Subcutaneous adipose tissue (tissue), 4 donors: ENCODE results near the gene TMEM200B. TPM values are rescaled to one million over a fixed set of nuclear protein-coding genes. Genes with fewer than 3 reads are reported as not detected.

Experiments
- total RNA-seq, 4 donors: library from RNA; depleted of rRNA; stranded (reverse); fragments of >200 nt; gene quantifications; one replicate each; pipeline ENCODE4 v1.1.0, GENCODE V29; 2016
- TF ChIP-seq, protein P1 (sequence below): fragments of 450-650 bp; IDR thresholded peaks from one replicate; pipeline ENCODE4 v1.5.1; 2016; ENCODE audit warnings: low read depth, mild to moderate bottlenecking, control low read depth, antibody characterized with exemption, moderate library complexity

The TMEM200B gene
- total RNA-seq, 4 donors from 2014 or later: 6.7 to 35.0 (median 23.6) TPM

DNA sequence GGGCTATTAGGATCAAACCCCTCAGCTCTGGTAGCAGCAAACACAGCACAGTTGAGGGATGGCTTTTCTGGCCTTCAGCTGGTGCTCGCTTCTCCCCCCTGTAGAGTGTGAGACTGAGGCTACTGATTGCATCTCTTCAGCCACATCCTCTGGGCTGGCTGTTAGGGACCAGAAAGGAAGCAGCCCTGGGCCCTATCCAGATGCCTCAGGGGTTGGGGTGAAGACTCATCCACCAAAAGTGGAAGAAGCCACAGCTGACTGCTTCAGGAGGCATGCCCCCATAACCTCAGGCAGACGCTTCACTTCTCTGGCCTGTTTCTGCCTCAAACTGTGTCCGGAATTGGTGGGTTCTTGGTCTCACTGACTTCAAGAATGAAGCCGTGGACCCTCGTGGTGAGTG is 6.2 kb upstream of the TMEM200B start:
- TF ChIP-seq, protein P1, sequence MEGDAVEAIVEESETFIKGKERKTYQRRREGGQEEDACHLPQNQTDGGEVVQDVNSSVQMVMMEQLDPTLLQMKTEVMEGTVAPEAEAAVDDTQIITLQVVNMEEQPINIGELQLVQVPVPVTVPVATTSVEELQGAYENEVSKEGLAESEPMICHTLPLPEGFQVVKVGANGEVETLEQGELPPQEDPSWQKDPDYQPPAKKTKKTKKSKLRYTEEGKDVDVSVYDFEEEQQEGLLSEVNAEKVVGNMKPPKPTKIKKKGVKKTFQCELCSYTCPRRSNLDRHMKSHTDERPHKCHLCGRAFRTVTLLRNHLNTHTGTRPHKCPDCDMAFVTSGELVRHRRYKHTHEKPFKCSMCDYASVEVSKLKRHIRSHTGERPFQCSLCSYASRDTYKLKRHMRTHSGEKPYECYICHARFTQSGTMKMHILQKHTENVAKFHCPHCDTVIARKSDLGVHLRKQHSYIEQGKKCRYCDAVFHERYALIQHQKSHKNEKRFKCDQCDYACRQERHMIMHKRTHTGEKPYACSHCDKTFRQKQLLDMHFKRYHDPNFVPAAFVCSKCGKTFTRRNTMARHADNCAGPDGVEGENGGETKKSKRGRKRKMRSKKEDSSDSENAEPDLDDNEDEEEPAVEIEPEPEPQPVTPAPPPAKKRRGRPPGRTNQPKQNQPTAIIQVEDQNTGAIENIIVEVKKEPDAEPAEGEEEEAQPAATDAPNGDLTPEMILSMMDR: no peak

DNA sequence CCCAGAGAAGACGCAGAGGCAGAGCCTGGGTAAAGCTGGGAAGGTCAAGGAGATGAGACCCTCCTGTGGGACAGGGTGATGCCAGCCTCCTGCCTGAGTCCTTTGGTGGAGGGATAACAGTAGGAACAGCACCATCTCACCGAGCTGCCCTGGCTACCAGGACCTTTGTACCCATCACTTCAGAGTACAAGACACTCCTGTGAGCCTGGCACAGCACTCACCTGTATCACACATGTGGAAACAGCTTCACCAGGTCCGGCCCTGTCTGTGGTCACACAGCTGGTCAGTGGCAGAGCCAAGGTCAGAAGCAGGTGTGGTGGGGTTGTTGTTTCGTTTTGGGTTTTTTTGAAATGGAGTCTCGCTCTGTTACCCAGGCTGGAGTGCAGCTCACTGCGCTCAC is 5.0 kb upstream of the TMEM200B start:
- TF ChIP-seq, protein P1: no peak

DNA sequence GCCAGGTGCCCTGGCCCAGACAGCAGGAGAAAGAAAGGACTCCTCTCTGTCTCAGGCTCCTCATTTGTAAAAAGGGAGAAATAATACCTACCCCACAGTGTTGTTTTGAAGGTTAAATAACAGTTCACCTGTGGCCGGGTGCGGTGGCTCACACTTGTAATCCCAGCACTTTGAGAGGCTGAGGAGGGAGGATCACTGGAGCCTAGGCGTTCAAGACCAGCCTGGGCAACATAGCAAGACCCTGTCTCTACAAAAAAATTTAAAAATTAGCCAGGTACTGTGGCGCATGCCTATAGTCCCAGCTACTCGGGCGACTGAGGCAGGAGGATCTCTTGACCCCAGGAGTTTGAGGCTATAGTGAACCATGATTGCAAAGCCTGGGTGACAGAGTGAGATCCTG is 2.5 kb upstream of the TMEM200B start:
- TF ChIP-seq, protein P1: no peak

DNA sequence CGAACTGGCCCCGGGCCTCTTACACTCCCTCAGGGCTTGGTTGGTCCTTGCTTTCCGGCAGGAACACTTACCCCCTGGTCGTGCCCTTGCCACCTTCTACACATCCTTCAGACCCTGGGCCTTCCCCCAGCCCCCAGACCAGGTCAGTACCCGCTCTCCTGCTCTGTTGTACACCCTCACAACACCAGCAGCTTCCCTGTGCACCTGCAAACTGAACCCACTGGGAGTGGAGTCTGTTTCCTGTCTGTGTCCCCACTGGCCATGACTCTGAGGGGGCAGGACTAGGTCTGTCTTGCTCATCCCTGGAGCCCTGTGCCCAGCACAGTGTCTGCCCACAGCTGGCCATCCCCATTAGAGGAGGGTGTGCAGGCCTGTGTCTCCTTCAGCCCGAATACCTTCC is 2.1 kb upstream of the TMEM200B start:
- TF ChIP-seq, protein P1: no peak

DNA sequence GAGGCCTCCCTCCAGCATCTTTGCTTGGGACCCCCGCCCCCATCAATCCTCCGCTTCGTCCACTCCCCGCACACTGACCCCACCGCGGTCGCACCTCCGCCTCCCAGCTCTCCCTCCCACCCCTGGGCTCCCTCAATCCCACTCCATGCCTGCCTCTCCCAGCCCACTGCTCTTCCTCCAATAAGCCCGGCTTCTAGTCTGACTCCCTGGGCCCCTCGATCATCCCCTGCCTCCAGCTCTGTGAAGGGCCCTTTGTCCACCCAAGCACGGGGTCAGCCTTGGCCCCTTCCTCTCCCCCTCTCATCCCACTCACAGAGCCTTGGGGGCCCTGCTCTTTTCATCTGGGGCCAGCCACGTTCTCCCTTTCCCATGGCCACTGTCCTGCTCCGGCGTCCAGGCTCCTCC is 1.5 kb upstream of the TMEM200B start:
- TF ChIP-seq, protein P1: no peak

DNA sequence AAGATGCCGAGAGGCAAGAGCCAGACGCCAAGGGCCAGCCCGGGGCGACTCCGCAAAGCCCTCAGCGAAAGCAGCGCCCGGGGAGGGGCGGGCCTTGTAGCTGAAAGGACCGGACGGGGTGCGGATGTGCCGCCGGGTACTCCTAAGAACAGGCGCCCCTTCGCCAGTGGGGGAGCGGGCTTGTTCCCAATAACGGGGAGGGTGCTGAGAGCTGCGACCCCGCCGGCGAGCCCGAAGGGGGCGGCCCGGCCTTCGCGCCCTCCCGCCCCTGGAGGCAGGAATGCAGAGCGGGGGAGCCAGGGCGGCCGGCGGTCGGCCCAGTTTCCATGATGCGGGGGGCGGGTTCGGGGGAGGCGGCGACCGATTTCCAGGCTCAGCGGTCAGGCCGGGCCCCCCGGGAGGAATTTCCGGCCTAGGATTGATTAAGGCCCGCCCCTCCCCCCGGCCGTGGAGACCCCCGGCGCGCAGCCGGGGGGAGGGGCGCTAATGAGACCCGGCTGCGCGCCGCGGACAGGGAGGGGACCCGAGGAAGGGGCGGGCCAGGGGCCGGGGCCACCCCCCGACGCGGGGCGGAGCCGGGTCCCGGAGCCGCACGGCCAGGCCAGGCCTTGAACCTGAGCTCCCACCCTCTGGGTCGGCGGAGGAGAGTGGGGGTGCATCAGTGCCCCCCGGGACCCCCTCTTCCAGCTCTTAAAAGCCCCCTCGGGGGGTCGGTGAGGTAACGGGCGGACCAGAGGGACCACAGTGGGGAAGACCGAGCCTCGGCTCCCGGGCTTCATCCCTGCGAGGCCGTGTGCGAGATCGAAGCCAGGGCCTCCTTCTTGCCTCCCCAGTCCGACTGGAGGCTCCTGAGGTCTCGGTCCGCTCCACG is 898 bp upstream of the TMEM200B start:
- TF ChIP-seq, protein P1: no peak

DNA sequence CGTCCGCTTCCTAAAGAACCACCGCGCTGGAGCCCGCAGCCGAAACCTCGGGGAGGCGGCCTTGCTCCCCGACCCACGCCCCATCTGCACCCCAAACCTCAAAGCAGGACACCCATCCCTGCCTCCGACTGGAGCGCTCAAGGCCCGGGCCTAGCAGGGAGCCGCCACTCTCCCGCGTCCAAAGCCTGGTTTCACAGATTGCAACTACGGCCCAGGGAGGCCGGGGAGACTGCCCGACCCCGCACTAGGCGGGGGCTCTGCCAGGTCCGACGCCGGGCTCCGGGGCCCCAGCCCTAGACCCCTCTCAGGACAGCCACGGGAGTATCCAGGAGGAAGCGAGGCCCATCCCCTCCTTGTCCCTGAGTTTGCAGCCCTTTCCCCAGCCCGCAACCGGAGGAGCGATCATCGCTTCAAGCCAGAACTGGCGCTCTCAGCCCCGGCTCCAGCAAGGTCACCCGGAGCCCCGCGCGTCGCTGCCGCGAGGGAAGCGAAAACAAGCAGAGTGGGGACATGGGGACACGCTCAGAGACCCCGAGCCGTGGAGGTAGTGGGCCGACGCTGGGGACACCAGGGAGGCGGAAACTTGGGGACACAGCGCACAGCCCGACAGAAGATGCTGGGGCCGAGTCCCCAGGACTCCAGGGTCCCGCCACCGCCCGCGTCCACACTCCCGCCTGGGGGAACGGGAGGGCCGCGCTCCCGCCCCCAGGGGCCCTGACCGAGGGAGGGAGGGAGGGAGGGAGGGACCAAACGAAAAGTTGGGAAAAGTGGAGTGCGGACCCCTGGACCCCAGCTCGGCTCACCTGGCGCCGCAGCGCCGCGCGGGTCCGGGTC is 433 bp downstream of the TMEM200B start:
- TF ChIP-seq, protein P1: no peak
